ENCODE data around the gene TBC1D1.
"Not testable (repeated sequence)": the region's sequence is repeated elsewhere in the genome, so short reads cannot be mapped to it uniquely, and the experiment has no call there.

TBC1D1 gene

DNA sequence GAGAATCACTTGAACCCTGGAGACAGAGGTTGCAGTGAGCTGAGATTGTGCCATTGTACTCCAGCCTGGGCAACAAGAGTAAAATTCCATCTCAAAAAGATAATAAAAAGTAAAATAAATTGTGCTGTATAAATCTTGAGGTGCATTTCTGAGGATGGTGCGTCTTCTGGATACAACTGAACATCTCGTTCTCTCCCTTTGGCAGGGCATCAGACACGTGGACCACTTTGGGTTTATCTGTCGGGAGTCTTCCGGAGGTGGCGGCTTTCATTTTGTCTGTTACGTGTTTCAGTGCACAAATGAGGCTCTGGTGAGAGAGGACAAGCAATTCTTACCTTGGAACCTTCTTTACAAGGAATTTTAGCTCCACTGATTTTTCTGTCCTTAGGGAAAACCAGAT is 129.5 kb downstream of the TBC1D1 start:
- H3K4me3 ChIP-seq (ENCODE audit: low read depth, low read length): no peak overlapping the region
- TF ChIP-seq, protein P1, sequence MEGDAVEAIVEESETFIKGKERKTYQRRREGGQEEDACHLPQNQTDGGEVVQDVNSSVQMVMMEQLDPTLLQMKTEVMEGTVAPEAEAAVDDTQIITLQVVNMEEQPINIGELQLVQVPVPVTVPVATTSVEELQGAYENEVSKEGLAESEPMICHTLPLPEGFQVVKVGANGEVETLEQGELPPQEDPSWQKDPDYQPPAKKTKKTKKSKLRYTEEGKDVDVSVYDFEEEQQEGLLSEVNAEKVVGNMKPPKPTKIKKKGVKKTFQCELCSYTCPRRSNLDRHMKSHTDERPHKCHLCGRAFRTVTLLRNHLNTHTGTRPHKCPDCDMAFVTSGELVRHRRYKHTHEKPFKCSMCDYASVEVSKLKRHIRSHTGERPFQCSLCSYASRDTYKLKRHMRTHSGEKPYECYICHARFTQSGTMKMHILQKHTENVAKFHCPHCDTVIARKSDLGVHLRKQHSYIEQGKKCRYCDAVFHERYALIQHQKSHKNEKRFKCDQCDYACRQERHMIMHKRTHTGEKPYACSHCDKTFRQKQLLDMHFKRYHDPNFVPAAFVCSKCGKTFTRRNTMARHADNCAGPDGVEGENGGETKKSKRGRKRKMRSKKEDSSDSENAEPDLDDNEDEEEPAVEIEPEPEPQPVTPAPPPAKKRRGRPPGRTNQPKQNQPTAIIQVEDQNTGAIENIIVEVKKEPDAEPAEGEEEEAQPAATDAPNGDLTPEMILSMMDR (IDR thresholded peaks at IDR 0.05; ENCODE audit: low read depth, low read length, missing control alignments): no peak
- DNase-seq (ENCODE audit: low read depth): no peak
- in situ Hi-C loops (cut with HindIII; ENCODE audit: low sequenced_read_pairs): no loop called here

DNA sequence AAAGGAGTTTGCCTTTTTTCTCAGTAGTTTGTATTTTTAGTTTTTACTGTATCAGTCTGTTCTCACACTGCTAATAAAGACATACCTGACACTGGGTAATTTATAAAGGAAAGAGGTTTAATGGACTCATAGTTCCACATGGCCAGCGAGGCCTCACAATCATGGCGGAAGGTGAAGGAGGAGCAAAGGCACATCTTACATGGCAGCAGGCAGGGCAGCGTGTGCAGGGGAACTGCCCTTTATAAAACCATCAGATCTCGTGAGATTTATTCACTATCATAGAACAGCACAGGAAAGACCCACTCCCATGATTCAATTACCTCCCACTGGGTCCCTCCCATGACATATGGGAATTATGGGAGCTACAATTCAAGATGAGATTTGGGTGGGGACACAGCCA is 130.1 kb downstream of the TBC1D1 start:
- DNase-seq (ENCODE audit: low read depth); in situ Hi-C loops (cut with HindIII; ENCODE audit: low sequenced_read_pairs); H3K4me3 ChIP-seq (ENCODE audit: low read depth, low read length): not testable (repeated sequence)

DNA sequence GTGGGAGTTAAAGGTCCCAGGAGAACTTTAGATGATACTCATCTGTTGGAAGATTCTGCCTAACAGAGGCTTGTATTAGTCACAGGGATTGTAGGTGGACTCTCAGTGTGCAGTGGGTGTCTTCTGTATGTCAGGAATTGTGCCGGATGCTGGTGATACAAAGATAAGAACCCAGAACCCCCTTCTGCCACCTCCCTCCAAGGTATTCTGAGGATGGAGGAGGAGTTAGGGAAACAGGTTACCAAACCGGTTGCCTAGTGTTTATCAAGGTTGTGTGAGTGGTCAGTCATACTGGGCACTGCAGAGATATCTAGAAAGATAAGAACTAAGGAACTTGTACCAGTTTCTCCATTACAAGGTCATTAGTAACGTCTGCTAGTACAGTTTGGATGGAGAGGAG is 130.9 kb downstream of the TBC1D1 start:
- H3K4me3 ChIP-seq (ENCODE audit: low read depth, low read length): no peak overlapping the region
- no peak for DNase-seq (ENCODE audit: low read depth)
- TF ChIP-seq, protein P1 (IDR thresholded peaks at IDR 0.05; ENCODE audit: low read depth, low read length, missing control alignments): no peak
- in situ Hi-C loops (cut with HindIII; ENCODE audit: low sequenced_read_pairs): no loop called here

DNA sequence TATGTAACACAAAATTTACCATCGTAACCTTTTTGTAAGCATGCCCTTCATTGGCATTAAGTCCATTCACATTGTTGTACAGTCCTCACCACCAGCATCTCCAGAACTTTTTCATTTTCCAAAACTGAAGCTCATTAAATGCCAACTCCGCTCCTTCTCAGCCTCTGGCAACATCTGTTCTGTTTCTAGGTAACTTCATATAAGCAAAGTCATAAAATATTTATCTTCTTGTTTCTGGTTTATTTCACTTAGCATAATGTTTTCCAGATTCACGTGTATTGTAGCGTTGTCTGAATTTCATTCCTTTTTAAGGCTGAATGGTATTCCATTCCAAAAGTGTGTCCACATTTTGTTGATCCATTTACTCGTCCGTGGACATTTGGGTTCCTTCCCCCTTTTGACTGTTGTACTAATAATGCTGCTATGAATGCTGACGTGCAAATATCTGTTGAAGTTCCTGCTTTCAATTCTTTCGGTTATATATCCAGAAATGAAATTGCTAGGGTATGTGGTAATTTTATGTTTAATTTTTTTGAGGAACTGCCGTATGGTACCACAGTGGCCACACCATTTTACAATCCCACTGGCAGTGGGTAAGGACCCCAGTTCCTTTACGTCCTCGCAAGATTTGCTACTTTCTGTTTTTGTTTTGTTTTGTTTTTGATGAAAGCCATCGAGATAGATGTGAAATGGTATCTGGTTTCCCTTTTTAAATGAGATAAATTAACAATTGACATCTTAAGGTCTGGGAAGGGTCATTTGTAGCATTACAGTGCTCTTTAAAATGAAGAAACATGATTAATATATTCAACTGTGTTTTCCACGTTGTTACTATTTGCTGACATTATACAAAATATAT is 132.7 kb downstream of the TBC1D1 start:
- no peak overlapping the region for H3K4me3 ChIP-seq (ENCODE audit: low read depth, low read length)
- in situ Hi-C loops (cut with HindIII; ENCODE audit: low sequenced_read_pairs): no loop called here
- TF ChIP-seq, protein P1 (IDR thresholded peaks at IDR 0.05; ENCODE audit: low read depth, low read length, missing control alignments): no peak
- no peak for DNase-seq (ENCODE audit: low read depth)

DNA sequence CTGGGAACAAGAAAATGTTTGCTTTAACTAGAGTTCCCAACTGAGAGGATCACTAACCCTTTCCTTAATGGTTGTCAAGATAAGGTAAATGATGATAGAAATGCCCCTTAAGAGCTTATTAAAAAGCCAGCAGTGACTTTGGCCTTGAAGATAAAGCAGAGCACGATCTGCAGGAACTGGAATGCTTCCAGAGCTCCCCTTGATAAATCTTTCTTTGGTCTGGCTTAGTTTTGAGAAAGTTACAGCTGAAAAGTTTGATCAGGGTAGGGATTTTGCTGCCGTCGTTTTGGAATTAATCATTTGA is 133.3 kb downstream of the TBC1D1 start:
- TF ChIP-seq, protein P1 (IDR thresholded peaks at IDR 0.05; ENCODE audit: low read depth, low read length, missing control alignments): no peak
- no peak for DNase-seq (ENCODE audit: low read depth)
- in situ Hi-C loops (cut with HindIII; ENCODE audit: low sequenced_read_pairs): no loop called here
- no peak overlapping the region for H3K4me3 ChIP-seq (ENCODE audit: low read depth, low read length)

DNA sequence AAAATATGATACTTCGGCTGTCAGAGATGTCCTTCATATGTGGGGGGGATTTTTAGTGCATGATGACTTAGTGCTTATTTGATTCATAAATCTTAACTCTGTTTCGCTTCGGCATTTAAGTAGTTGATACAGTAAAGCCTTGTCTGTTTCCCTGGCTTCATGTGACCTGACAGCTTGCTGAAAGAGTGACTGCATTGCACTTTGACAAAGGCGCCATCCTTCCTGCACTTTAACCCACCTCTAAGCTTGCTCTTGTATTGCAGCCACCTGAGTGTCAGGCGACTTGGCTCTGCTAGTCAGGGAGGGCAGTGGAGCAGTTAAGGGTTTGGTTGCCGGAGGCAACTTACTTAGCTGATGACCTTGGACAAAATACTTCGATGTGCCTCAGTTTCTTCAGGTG is 134.8 kb downstream of the TBC1D1 start:
- in situ Hi-C loops (cut with HindIII; ENCODE audit: low sequenced_read_pairs): no loop called here
- no peak overlapping the region for H3K4me3 ChIP-seq (ENCODE audit: low read depth, low read length)
- no peak for DNase-seq (ENCODE audit: low read depth)
- TF ChIP-seq, protein P1 (IDR thresholded peaks at IDR 0.05; ENCODE audit: low read depth, low read length, missing control alignments): no peak

DNA sequence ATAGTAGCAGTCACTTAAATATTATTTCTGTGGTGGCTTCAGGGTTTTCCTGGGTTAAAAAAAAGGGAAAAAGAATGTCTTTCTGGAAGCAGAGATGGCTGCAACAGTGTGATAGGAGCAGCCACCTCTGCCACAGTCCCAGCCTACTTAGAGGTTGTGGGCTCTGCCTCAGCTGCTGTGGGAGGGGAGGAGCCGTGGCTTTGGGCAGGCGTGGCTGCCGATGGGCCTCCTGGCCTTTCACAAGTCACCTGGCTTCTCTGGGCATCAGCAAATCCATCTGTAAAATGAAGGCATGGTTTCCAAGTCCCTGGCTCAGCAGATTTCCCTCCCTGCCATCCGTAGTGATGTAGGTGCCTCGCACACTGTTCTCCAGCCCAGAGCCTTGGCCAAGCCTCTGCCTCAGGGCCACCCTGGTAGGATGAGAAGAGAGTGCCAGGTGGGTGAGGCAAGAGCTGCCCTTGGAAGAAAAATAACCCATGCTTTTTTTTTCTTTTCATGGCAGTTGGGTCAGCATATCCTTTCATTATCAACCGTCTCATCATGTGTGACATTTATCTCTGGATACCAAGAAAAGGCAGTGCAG is 135.4 kb downstream of the TBC1D1 start:
- H3K4me3 ChIP-seq (ENCODE audit: low read depth, low read length): no peak overlapping the region
- TF ChIP-seq, protein P1 (IDR thresholded peaks at IDR 0.05; ENCODE audit: low read depth, low read length, missing control alignments): no peak
- in situ Hi-C loops (cut with HindIII; ENCODE audit: low sequenced_read_pairs): no loop called here
- no peak for DNase-seq (ENCODE audit: low read depth)

Data from astrocyte of the cerebellum (primary cell).